ENCODE data around the gene PPP1R14C. TPM values are rescaled to one million over a fixed set of nuclear protein-coding genes. Genes with fewer than 3 reads are reported as not detected.
A peak's percentile ranks its signal among the peaks of the same experiment; 100 is the strongest.

The PPP1R14C gene
- total RNA-seq, 2 experiments from 2014 or later: 0.33 to 0.44 TPM

DNA sequence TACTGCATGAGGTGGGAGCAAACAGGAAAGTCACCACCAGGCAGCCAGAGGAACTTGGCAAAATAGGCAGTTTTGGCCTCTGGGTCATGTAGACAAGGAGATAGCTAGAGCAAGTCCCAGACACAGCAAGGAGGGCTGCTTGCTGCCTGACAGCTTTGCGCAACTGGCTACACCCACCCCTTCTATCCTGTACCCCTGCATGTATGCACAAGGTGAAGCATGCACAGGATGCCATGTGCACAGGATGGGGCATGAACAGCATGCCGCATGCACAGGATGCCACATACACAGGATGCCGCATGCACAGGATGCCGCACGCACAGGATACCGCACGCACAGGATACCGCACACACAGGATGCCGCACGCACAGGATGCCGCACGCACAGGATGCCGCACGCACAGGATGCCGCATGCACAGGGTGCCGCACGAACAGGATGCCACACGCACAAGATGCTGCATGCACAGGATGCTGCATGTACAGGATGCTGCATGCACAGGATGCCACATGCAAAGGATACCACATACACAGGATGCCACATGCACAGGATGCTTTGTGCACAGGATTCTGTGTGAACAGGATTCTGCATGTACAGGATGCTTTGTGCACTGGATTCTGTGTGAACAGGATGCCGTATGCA lies 121.0 kb downstream of the PPP1R14C start:
- Mint-ChIP-seq H3K4me3 (no peak overlapping the region), H3K27ac (no peak overlapping the region), H3K9me3 (no peaks in the 10 kb centered on the region), H3K4me1 (peaks cover 4% of the 10 kb centered on the region), H3K27me3 (peaks cover 11% of the 10 kb centered on the region), H3K36me3 (no peaks in the 10 kb centered on the region)
- DNase-seq: peak; percentile 26

GRCh38 chr6:150266309-150266708 lies 123.5 kb downstream of the PPP1R14C start:
- no peak for DNase-seq
- Mint-ChIP-seq H3K9me3 (no peaks in the 10 kb centered on the region), H3K4me1 (peaks cover 4% of the 10 kb centered on the region), H3K27ac (no peak overlapping the region), H3K36me3 (no peaks in the 10 kb centered on the region), H3K4me3 (no peak overlapping the region), H3K27me3 (peaks cover 4% of the 10 kb centered on the region)

- H3K4me3 Mint-ChIP-seq: no peak overlapping the region
- DNase-seq: no peak
- no peak overlapping the region for H3K27ac Mint-ChIP-seq
- peaks cover 4% of the 10 kb centered on the region for H3K4me1 Mint-ChIP-seq
- H3K9me3 Mint-ChIP-seq: no peaks in the 10 kb centered on the region
- H3K27me3 Mint-ChIP-seq: peaks cover 4% of the 10 kb centered on the region
- H3K36me3 Mint-ChIP-seq: no peaks in the 10 kb centered on the region
Observed at GRCh38 chr6:150266963-150267685, 124.3 kb downstream of the PPP1R14C start.

- DNase-seq: no peak
- no peaks in the 10 kb centered on the region for H3K9me3 Mint-ChIP-seq
- H3K36me3 Mint-ChIP-seq: no peaks in the 10 kb centered on the region
- no peak overlapping the region for H3K4me3 Mint-ChIP-seq
- H3K4me1 Mint-ChIP-seq: peaks cover 4% of the 10 kb centered on the region
- no peak overlapping the region for H3K27ac Mint-ChIP-seq
- H3K27me3 Mint-ChIP-seq: peaks cover 4% of the 10 kb centered on the region
Observed at GRCh38 chr6:150267686-150268561, 125.1 kb downstream of the PPP1R14C start.

GRCh38 chr6:150269130-150269856 lies 126.4 kb downstream of the PPP1R14C start:
- H3K27ac Mint-ChIP-seq: no peak overlapping the region
- no peaks in the 10 kb centered on the region for H3K9me3 Mint-ChIP-seq
- peaks cover 2% of the 10 kb centered on the region for H3K4me1 Mint-ChIP-seq
- H3K36me3 Mint-ChIP-seq: no peaks in the 10 kb centered on the region
- no peak for DNase-seq
- no peak overlapping the region for H3K4me3 Mint-ChIP-seq
- H3K27me3 Mint-ChIP-seq: peaks cover 4% of the 10 kb centered on the region

GRCh38 chr6:150269857-150270223 lies 127.0 kb downstream of the PPP1R14C start:
- no peak overlapping the region for H3K27ac Mint-ChIP-seq
- peaks cover under 1% of the 10 kb centered on the region for H3K4me1 Mint-ChIP-seq
- peaks cover 8% of the 10 kb centered on the region for H3K27me3 Mint-ChIP-seq
- H3K36me3 Mint-ChIP-seq: no peaks in the 10 kb centered on the region
- H3K9me3 Mint-ChIP-seq: no peaks in the 10 kb centered on the region
- no peak for DNase-seq
- H3K4me3 Mint-ChIP-seq: no peak overlapping the region

- no peaks in the 10 kb centered on the region for H3K36me3 Mint-ChIP-seq
- no peaks in the 10 kb centered on the region for H3K4me1 Mint-ChIP-seq
- no peak overlapping the region for H3K4me3 Mint-ChIP-seq
- no peaks in the 10 kb centered on the region for H3K9me3 Mint-ChIP-seq
- peaks cover 8% of the 10 kb centered on the region for H3K27me3 Mint-ChIP-seq
- no peak overlapping the region for H3K27ac Mint-ChIP-seq
- DNase-seq: no peak
Observed at GRCh38 chr6:150270330-150271052, 127.6 kb downstream of the PPP1R14C start.

GRCh38 chr6:150271172-150271500 lies 128.3 kb downstream of the PPP1R14C start:
- no peaks in the 10 kb centered on the region for H3K4me1 Mint-ChIP-seq
- DNase-seq: no peak
- no peak overlapping the region for H3K4me3 Mint-ChIP-seq
- H3K27me3 Mint-ChIP-seq: peaks cover 8% of the 10 kb centered on the region
- H3K9me3 Mint-ChIP-seq: no peaks in the 10 kb centered on the region
- no peaks in the 10 kb centered on the region for H3K36me3 Mint-ChIP-seq
- no peak overlapping the region for H3K27ac Mint-ChIP-seq

- Mint-ChIP-seq H3K4me3 (no peak overlapping the region), H3K27me3 (peaks cover 12% of the 10 kb centered on the region)
- no peak for DNase-seq
Observed at GRCh38 chr6:150271501-150272263, 128.8 kb downstream of the PPP1R14C start.

DNA sequence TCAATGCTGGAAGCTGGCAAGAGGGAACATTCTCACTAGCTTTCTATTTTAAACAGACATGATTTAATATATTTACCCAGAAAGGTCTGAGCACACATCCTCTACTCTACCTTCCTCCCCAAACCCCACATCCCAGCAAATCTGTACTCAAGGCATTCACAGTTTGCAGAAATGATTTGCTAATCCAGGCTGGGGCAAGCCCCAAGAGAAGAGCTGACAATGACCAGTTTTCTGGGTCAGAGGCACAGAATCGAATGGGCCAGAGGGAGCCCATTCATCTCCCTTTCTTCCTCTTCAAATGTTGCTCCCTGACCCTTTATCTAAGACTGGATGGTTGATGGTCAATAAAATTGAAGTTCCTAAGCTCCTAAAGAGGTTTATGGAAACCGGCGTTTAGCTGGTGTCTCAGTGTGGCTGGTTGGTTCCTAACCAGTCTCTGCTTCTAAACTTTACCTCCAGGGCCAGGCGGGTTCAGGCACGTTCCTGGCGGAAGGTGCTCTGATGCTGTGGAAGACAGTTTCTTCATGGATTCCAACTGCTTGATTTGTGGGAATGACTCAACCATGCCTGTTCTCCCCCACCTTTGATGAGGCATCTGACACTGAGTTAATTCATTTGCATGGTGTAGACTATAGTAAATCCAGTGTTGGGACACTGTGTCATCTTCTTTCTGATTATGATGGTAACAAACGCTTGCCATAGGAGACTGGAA lies 129.6 kb downstream of the PPP1R14C start:
- no peaks in the 10 kb centered on the region for H3K9me3 Mint-ChIP-seq
- no peak overlapping the region for H3K27ac Mint-ChIP-seq
- no peaks in the 10 kb centered on the region for H3K36me3 Mint-ChIP-seq
- DNase-seq: no peak
- peaks cover 12% of the 10 kb centered on the region for H3K27me3 Mint-ChIP-seq
- H3K4me3 Mint-ChIP-seq: no peak overlapping the region
- no peaks in the 10 kb centered on the region for H3K4me1 Mint-ChIP-seq

More at GRCh38 chr6:150271501-150272263, 128.8 kb downstream of the PPP1R14C start:
- Mint-ChIP-seq H3K36me3 (no peaks in the 10 kb centered on the region), H3K4me1 (no peaks in the 10 kb centered on the region), H3K27ac (no peak overlapping the region), H3K9me3 (no peaks in the 10 kb centered on the region)

DNA sequence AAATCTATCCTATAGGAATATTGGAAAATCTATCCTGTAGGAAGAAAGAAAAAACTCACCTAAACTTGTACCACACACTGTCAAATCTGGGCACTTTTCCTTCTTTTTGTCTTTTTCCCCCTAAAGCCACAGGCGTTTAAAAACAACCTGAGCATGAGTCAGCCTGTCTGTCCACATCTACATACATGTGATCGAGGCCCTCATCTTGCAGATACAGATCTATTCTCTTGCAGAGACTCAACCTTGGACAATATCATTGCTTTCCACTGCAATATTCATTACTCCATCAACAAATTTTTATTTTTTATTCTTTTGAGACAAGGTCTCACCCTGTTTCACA lies 130.1 kb downstream of the PPP1R14C start:
- Mint-ChIP-seq H3K36me3 (no peaks in the 10 kb centered on the region), H3K27me3 (peaks cover 12% of the 10 kb centered on the region), H3K4me1 (no peaks in the 10 kb centered on the region), H3K4me3 (no peak overlapping the region), H3K27ac (no peak overlapping the region), H3K9me3 (no peaks in the 10 kb centered on the region)
- DNase-seq: no peak

DNA sequence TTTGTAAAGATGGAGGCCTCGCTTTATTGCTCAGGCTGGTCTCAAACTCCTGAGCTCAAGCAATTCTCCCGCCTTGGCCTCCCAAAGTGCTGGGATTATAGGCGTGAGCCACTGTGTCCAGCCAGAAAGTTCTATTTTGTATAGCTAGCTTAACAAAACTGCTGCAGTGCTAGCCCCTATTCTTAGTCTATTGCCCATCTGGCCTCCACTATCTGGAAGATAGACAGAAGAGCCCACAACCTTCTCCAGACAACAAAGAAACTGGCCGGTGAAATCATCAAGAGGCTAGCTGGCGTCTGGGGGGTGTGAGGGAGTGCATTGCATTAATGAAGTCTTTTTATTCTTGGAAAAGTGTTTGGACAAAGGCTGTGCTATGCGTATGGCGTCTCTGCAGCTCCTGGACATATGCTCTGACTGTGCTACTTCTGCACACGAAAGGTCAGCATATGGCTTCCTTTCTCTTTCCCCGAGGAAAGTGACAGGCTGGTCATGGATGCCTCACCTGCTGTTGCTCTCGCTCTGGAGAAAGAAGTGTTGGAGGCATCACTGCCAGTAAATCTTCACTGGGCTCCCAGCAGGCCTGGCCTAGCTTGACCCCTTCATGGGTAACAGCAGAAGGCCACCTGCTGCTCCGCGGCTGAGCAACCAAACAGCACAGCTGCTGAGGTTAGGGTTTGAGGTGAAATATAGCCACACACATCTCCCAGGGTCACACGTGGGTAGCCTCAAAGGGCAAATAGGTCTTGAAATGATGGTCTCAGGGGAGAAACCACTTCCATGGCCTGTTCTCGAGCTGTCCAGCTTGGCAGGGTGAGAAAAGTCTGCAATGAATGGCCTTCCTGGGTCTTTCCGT lies 130.8 kb downstream of the PPP1R14C start:
- Mint-ChIP-seq H3K4me3 (no peak overlapping the region), H3K36me3 (no peaks in the 10 kb centered on the region), H3K27ac (no peak overlapping the region), H3K4me1 (no peaks in the 10 kb centered on the region), H3K27me3 (peaks cover 12% of the 10 kb centered on the region), H3K9me3 (no peaks in the 10 kb centered on the region)
- DNase-seq: no peak

DNA sequence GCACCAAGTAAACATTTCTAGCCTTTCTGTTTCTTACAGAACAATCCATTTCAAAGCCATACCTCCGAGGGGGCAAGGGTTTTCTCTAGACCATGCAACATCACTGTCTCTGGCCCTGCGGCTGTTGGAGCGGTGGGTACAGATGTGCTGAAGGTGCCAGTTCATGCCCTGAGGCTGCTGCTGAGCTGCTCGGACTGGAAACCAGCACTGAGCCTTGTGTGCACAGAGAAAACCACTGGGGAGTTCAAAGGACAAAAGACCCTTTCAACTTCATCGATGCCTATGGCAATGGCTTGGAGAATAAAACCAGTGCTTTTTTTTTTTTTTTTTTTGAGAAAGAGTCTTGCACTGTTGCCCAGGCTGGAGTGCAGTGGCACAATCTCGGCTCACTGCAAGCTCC lies 132.6 kb downstream of the PPP1R14C start:
- Mint-ChIP-seq H3K9me3 (no peaks in the 10 kb centered on the region), H3K4me1 (no peaks in the 10 kb centered on the region), H3K27me3 (peaks cover 20% of the 10 kb centered on the region), H3K36me3 (no peaks in the 10 kb centered on the region), H3K27ac (no peak overlapping the region), H3K4me3 (no peak overlapping the region)
- DNase-seq: no peak

Measured in activated naive CD8-positive, alpha-beta T cell treated with anti-CD3 and anti-CD28 coated beads for 36 hours (primary cell).